ENCODE results near the gene FAM219A.
"Not testable (repeated sequence)": the region's sequence is repeated elsewhere in the genome, so short reads cannot be mapped to it uniquely, and the experiment has no call there.

FAM219A gene

DNA sequence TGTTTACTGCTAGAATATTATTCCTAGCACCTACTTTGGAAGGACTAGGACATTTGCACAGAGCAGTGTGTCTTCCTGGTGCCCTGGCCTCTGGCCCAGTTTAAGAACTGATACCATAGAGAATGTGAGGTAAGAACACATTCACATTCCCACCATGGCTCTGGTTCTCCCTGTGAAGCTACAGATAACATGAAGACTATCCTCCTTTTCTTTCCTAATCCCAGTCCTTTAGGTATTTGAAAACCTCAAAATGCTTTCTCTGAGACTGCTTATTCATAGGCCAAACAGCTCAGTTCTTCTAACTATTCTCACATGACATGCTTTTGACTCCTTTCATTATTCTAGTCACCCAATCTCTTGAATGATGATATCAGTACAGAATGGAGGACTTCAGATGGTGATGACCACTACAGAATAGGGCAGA, 11.9 kb downstream of the FAM219A start:
- peaks cover 19% of the 10 kb centered on the region for H3K4me1 ChIP-seq (ENCODE audit: control insufficient read depth, insufficient read depth, low read length)
- H3K9ac ChIP-seq (ENCODE audit: low read length), result no peak overlapping the region
- no peak overlapping the region for H3K27ac ChIP-seq (ENCODE audit: low read depth, low read length)
- no peaks in the 10 kb centered on the region for H3K27me3 ChIP-seq (ENCODE audit: control insufficient read depth, insufficient read depth, low read length)
- no peak overlapping the region for H3K4me3 ChIP-seq (ENCODE audit: low read depth, low read length)
- no peaks in the 10 kb centered on the region for H3K36me3 ChIP-seq (ENCODE audit: control insufficient read depth, insufficient read depth, low read length)
- H3K9me3 ChIP-seq (ENCODE audit: control insufficient read depth, insufficient read depth, low read depth, low read length), result no peaks in the 10 kb centered on the region

DNA sequence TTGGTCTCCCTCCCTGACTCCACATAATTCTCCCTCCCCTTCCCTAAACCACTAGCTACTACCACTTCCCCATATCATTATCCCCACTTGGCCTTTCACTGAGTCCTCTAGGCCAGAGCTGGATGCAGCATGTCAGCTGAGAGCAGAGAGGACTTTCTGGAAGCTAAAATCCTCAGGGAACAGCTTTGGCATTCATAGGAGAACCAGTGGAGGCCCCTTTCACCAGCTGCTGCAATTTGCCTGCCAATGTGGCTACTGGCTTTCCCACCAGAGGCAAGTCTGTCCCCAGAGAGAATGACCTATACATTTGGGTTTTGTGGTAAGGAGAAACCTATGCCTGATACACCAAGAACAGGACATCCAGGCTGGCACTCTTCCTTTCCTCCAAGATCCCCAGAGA, 14.4 kb downstream of the FAM219A start:
- Histone ChIP-seq H3K4me3 (ENCODE audit: low read depth, low read length) (no peak overlapping the region), H3K9me3 (ENCODE audit: control insufficient read depth, insufficient read depth, low read depth, low read length) (no peaks in the 10 kb centered on the region), H3K36me3 (ENCODE audit: control insufficient read depth, insufficient read depth, low read length) (peaks cover 5% of the 10 kb centered on the region; the same call in 1 of the 2 replicates), H3K4me1 (ENCODE audit: control insufficient read depth, insufficient read depth, low read length) (peaks cover 12% of the 10 kb centered on the region), H3K9ac (ENCODE audit: low read length) (no peak overlapping the region), H3K27me3 (ENCODE audit: control insufficient read depth, insufficient read depth, low read length) (no peaks in the 10 kb centered on the region), H3K27ac (ENCODE audit: low read depth, low read length) (no peak overlapping the region)

DNA sequence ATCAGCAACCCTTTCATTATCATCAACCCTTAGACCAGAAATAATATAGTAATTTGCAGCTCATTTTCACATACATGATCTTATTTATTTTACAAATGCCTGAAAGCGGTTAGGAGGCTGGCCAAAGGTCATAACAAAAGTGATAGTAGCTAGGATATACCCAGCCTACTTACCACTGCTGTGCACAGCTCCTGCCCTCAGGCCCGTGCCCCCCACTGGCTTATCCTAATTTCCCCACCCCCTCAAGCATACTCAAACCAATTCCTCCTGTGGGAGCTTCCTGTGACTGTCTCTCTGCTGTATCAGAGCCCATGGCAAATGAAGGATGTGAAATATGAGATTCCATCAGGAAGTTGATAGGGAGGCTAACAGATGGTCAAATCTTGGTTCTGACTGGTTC, 14.8 kb downstream of the FAM219A start:
- Histone ChIP-seq H3K36me3 (ENCODE audit: control insufficient read depth, insufficient read depth, low read length) (peaks cover 5% of the 10 kb centered on the region; the same call in 1 of the 2 replicates), H3K9me3 (ENCODE audit: control insufficient read depth, insufficient read depth, low read depth, low read length) (no peaks in the 10 kb centered on the region), H3K9ac (ENCODE audit: low read length) (no peak overlapping the region), H3K27ac (ENCODE audit: low read depth, low read length) (no peak overlapping the region), H3K27me3 (ENCODE audit: control insufficient read depth, insufficient read depth, low read length) (no peaks in the 10 kb centered on the region), H3K4me1 (ENCODE audit: control insufficient read depth, insufficient read depth, low read length) (peaks cover 12% of the 10 kb centered on the region), H3K4me3 (ENCODE audit: low read depth, low read length) (no peak overlapping the region; the same call in 1 of the 2 replicates)

DNA sequence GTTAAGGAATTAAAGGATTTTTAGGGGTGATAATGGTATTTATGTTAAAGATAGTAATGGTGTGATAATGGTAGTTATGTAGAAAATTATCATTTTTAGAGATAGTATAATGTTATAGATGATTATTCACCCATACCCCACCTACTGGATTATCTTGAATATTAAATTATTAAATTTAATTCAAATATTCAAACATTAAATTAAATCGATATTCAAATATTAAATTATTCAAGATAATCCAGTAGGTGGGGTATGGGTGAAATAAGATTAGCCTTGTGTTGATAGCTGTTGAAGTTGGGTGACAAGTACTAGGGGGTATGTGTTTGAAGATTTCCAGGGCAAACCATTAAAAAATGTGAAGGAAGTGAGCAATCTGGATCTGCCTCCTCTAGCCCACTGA, 15.6 kb downstream of the FAM219A start:
- H3K27ac ChIP-seq (ENCODE audit: low read depth, low read length), result no peak overlapping the region
- H3K4me3 ChIP-seq (ENCODE audit: low read depth, low read length), result no peak overlapping the region
- H3K9me3 ChIP-seq (ENCODE audit: control insufficient read depth, insufficient read depth, low read depth, low read length), result no peaks in the 10 kb centered on the region
- H3K36me3 ChIP-seq (ENCODE audit: control insufficient read depth, insufficient read depth, low read length), result peaks cover 5% of the 10 kb centered on the region; the same call in 1 of the 2 replicates
- no peaks in the 10 kb centered on the region for H3K27me3 ChIP-seq (ENCODE audit: control insufficient read depth, insufficient read depth, low read length)
- peaks cover 12% of the 10 kb centered on the region for H3K4me1 ChIP-seq (ENCODE audit: control insufficient read depth, insufficient read depth, low read length)
- no peak overlapping the region for H3K9ac ChIP-seq (ENCODE audit: low read length)

DNA sequence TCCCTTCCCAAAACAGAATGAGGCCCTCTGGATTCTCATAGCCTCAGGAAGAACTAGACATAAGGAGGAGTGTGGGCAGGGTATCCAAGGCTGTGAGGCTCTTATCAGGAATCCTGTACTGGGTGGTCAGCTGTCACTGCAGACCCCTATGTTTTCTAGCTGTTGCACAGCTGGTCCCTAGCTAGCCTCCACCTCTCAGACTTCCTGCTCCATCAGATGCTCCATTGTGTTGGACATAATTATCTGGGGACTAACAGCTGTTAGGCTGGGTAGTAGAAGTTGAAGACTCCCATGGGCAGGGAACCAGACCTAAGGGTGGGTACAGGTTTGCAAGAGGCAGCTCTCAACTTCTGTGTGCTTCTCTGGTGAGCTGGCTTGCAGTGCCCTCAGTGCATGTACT, 18.4 kb downstream of the FAM219A start:
- Histone ChIP-seq H3K4me1 (ENCODE audit: control insufficient read depth, insufficient read depth, low read length) (peaks cover 16% of the 10 kb centered on the region), H3K27ac (ENCODE audit: low read depth, low read length) (no peak overlapping the region), H3K9me3 (ENCODE audit: control insufficient read depth, insufficient read depth, low read depth, low read length) (no peaks in the 10 kb centered on the region)

DNA sequence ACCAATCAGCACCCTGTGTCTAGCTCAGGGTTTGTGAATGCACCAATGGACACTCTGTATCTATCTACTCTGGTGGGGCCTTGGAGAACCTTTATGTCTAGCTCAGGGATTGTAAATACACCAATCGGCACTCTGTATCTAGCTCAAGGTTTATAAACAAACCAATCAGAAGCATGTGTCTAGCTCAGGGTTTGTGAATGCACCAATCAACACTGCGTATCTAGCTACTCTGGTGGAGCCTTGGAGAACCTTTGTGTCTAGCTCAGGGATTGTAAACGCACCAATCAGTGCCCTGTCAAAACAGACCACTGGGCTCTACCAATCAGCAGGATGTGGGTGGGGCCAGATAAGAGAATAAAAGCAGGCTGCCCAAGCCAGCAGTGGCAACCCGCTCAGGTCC, 19.9 kb downstream of the FAM219A start:
- not testable (repeated sequence) for H3K9ac ChIP-seq (ENCODE audit: low read length); H3K9me3 ChIP-seq (ENCODE audit: control insufficient read depth, insufficient read depth, low read depth, low read length); H3K36me3 ChIP-seq (ENCODE audit: control insufficient read depth, insufficient read depth, low read length); H3K27me3 ChIP-seq (ENCODE audit: control insufficient read depth, insufficient read depth, low read length); H3K4me1 ChIP-seq (ENCODE audit: control insufficient read depth, insufficient read depth, low read length); H3K4me3 ChIP-seq (ENCODE audit: low read depth, low read length); H3K27ac ChIP-seq (ENCODE audit: low read depth, low read length)

More for the DNA sequence above, 18.4 kb downstream of the FAM219A start:
- Histone ChIP-seq H3K36me3 (ENCODE audit: control insufficient read depth, insufficient read depth, low read length) (peaks cover 5% of the 10 kb centered on the region; the same call in 1 of the 2 replicates), H3K9ac (ENCODE audit: low read length) (no peak overlapping the region), H3K27me3 (ENCODE audit: control insufficient read depth, insufficient read depth, low read length) (no peaks in the 10 kb centered on the region), H3K4me3 (ENCODE audit: low read depth, low read length) (no peak overlapping the region)

DNA sequence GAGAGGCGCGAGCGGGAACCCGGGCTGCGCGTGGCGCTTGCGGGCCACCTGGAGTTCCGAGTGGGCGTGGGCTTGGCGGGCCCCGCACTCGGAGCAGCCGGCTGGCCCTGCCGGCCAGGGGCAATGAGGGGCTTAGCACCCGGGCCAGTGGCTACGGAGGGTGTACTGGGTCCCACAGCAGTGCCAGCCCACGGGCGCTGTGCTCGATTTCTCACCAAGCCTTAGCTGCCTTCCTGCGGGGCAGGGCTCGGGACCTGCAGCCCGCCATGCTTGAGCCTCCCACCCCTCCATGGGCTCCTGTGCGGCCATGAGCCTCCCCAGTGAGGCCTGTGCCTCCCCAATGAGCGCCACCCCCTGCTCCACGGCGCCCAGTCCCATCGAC, 20.5 kb downstream of the FAM219A start:
- H3K9me3 ChIP-seq (ENCODE audit: control insufficient read depth, insufficient read depth, low read depth, low read length); H3K4me3 ChIP-seq (ENCODE audit: low read depth, low read length); H3K27me3 ChIP-seq (ENCODE audit: control insufficient read depth, insufficient read depth, low read length); H3K36me3 ChIP-seq (ENCODE audit: control insufficient read depth, insufficient read depth, low read length); H3K4me1 ChIP-seq (ENCODE audit: control insufficient read depth, insufficient read depth, low read length); H3K9ac ChIP-seq (ENCODE audit: low read length); H3K27ac ChIP-seq (ENCODE audit: low read depth, low read length): not testable (repeated sequence)

DNA sequence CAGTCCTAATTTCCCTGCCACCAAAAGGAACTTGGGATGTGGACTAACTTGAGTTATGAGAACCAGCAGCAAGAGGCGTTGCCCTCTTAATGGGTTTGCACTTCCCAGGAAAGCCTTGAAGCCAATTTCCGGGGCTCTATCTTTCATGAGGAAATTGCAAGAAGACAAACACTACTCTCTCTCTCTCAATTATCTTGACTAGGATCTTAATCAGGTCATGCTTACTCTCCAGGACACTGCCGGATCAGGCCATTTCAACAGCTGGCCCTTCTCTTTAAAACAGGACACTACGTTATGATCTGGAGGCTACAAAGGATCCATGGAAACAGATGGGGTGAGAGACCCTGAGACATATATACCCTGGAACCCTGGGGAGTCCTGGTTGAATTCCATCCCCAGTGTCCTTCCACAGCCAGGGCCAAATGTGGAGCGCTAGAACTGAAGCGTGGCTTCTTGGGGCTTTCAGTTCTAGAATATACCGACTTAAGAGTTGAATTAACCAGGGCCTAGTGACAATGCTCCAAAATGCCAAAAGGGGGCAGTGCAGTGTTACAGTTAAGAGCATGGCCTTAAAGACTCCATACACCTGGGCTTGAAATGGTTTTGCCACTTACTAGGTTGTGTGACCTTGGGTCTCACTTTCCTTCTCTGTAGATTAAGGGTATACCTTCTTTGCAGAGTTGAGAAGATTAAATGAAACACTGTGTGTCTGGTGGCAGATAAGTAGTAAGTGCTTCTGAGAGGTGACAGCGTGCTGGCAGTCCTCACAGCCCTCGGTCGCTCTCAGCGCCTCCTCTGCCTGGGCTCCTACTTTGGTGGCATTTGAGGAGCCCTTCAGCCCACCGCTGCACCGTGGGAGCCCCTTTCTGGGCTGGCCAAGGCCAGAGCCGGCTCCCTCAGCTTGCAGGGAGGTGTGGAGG, 21.1 kb downstream of the FAM219A start:
- H3K27me3 ChIP-seq (ENCODE audit: control insufficient read depth, insufficient read depth, low read length), result no peaks in the 10 kb centered on the region
- H3K36me3 ChIP-seq (ENCODE audit: control insufficient read depth, insufficient read depth, low read length), result peaks cover 5% of the 10 kb centered on the region; the same call in 1 of the 2 replicates
- H3K27ac ChIP-seq (ENCODE audit: low read depth, low read length), result no peak overlapping the region
- H3K9ac ChIP-seq (ENCODE audit: low read length), result no peak overlapping the region
- H3K9me3 ChIP-seq (ENCODE audit: control insufficient read depth, insufficient read depth, low read depth, low read length), result no peaks in the 10 kb centered on the region
- no peak overlapping the region for H3K4me3 ChIP-seq (ENCODE audit: low read depth, low read length)
- 0 out of 2 replicates have a peak, but pooled peaks cover 3% of the 10 kb centered on the region for H3K4me1 ChIP-seq (ENCODE audit: control insufficient read depth, insufficient read depth, low read length)

DNA sequence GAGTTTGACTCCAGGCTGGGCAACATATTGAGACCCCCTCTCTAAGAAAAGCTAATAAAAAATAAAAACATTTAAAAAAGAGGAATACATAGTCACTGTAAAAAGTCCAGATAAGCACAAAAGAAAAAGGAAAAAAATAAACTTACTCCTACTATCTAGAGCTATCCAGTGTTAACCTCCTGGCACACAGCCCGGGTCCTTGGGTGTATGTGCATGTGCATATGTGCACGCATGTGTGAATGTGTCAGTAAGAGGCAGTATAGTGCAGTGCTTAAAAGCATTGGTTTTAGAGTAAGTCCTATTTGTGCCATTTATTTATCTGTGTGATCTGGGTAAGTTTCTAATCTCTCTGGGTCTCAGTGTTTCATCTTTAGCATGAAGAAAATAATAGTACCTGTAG, 26.7 kb downstream of the FAM219A start:
- no peaks in the 10 kb centered on the region for H3K36me3 ChIP-seq (ENCODE audit: control insufficient read depth, insufficient read depth, low read length)
- 0 out of 2 replicates have a peak, but pooled peaks cover 2% of the 10 kb centered on the region for H3K4me1 ChIP-seq (ENCODE audit: control insufficient read depth, insufficient read depth, low read length)
- no peak overlapping the region for H3K27ac ChIP-seq (ENCODE audit: low read depth, low read length)
- no peak overlapping the region for H3K9ac ChIP-seq (ENCODE audit: low read length)
- no peaks in the 10 kb centered on the region for H3K9me3 ChIP-seq (ENCODE audit: control insufficient read depth, insufficient read depth, low read depth, low read length)
- no peak overlapping the region for H3K4me3 ChIP-seq (ENCODE audit: low read depth, low read length)
- H3K27me3 ChIP-seq (ENCODE audit: control insufficient read depth, insufficient read depth, low read length), result no peaks in the 10 kb centered on the region

DNA sequence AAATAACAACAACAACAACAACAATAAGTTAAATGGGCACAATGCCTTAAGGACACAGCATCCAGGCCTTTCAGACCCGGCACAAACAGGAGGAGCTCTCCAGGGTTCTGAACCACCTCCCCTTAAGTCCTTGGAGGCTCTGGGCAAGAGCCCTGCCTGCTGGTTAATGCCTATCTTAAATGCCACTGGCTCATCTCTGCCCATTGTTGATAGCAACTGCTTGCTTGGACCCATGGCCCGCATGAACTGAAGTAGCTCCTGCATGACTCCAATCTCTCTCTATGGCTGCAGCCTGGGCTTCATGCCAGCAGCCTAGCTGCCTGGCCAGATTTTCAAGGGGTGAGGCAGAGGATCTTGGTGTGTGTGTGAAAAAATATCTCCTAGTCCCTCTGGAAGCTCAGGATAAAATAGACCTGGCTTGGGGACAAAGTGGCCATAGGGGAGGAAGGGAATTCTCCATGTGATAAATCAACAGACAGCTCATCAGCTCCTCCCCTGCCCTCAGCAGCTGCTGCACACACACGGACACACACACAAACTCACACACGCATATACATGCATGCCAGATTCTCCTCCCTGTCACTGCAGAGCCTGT, 27.4 kb downstream of the FAM219A start:
- no peaks in the 10 kb centered on the region for H3K9me3 ChIP-seq (ENCODE audit: control insufficient read depth, insufficient read depth, low read depth, low read length)
- H3K27me3 ChIP-seq (ENCODE audit: control insufficient read depth, insufficient read depth, low read length), result no peaks in the 10 kb centered on the region
- no peak overlapping the region for H3K27ac ChIP-seq (ENCODE audit: low read depth, low read length)
- H3K9ac ChIP-seq (ENCODE audit: low read length), result no peak overlapping the region
- no peak overlapping the region for H3K4me3 ChIP-seq (ENCODE audit: low read depth, low read length)
- no peaks in the 10 kb centered on the region for H3K4me1 ChIP-seq (ENCODE audit: control insufficient read depth, insufficient read depth, low read length)
- H3K36me3 ChIP-seq (ENCODE audit: control insufficient read depth, insufficient read depth, low read length), result no peaks in the 10 kb centered on the region

DNA sequence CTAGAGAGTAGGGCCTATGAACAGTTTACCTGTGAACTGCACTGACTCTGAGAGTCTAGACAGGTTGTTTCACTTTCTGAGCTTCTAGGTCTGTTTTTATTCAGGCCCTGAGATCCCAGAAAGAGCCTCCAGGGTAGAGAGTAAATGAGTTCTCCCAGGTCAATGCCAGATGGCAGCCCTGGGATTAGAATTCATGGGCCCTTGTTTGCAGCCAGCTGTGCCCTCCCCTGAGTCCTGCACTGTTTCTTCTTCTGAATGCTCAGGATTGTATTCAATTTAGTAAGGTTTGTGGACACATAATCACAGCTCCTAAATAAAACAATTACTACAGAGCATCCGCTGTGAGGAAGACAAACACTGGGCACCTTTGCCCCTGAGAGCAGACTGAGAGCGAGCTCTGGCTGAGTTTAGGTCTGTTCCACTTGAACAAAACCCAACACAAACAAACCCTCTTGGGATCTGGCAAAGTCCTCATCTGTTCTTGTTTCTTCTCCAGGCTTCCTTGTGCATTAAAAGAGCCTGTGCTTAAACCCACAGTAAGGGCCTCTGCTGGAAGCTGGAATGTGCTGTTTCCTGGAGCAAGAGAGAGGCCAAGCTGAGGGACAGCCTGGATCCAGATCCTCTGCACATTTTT, 29.9 kb downstream of the FAM219A start:
- Histone ChIP-seq H3K27ac (ENCODE audit: low read depth, low read length) (no peak overlapping the region), H3K4me3 (ENCODE audit: low read depth, low read length) (no peak overlapping the region), H3K4me1 (ENCODE audit: control insufficient read depth, insufficient read depth, low read length) (no peaks in the 10 kb centered on the region), H3K9me3 (ENCODE audit: control insufficient read depth, insufficient read depth, low read depth, low read length) (no peaks in the 10 kb centered on the region), H3K27me3 (ENCODE audit: control insufficient read depth, insufficient read depth, low read length) (no peaks in the 10 kb centered on the region), H3K9ac (ENCODE audit: low read length) (no peak overlapping the region), H3K36me3 (ENCODE audit: control insufficient read depth, insufficient read depth, low read length) (no peaks in the 10 kb centered on the region)
